ENCODE results near the gene WDR17. TPM values are rescaled to one million over a fixed set of nuclear protein-coding genes. Genes with fewer than 3 reads are reported as not detected.
A peak's percentile ranks its signal among the peaks of the same experiment; 100 is the strongest.
"Not testable (repeated sequence)": the region's sequence is repeated elsewhere in the genome, so short reads cannot be mapped to it uniquely, and the experiment has no call there.

Gene WDR17
- total RNA-seq, 2 donors from 2014 or later: 0.89 to 1.1 TPM

GRCh38 chr4:176186067-176186466 lies 120.4 kb downstream of the WDR17 start:
- DNase-seq (no peak), ATAC-seq (no peak)
- intact Hi-C loops (cut with DNase I, micrococcal nuclease): no loop called here

GRCh38 chr4:176186671-176187395 lies 121.2 kb downstream of the WDR17 start:
- DNase-seq (no peak), ATAC-seq (no peak)
- intact Hi-C loops (cut with DNase I, micrococcal nuclease): no loop called here

GRCh38 chr4:176187624-176188023 lies 122.0 kb downstream of the WDR17 start:
- no peak for ATAC-seq
- no peak for DNase-seq
- intact Hi-C loops (cut with DNase I, micrococcal nuclease): no loop called here

- intact Hi-C loops (cut with DNase I, micrococcal nuclease): no loop called here
- DNase-seq (no peak), ATAC-seq (no peak)
Observed at GRCh38 chr4:176188654-176189053, 123.0 kb downstream of the WDR17 start.

- no peak for ATAC-seq
- no peak for DNase-seq
- intact Hi-C loops (cut with DNase I, micrococcal nuclease): no loop called here
Observed at GRCh38 chr4:176189891-176190795, 124.5 kb downstream of the WDR17 start.

GRCh38 chr4:176191974-176192373 lies 126.3 kb downstream of the WDR17 start:
- ATAC-seq: no peak
- no peak for DNase-seq
- intact Hi-C loops (cut with DNase I, micrococcal nuclease): no loop called here

- ATAC-seq (no peak), DNase-seq (no peak)
- intact Hi-C loops (cut with DNase I, micrococcal nuclease): no loop called here
Observed at GRCh38 chr4:176193126-176193525, 127.5 kb downstream of the WDR17 start.

GRCh38 chr4:176193938-176194337 lies 128.3 kb downstream of the WDR17 start:
- no peak for ATAC-seq
- intact Hi-C loops (cut with DNase I, micrococcal nuclease): no loop called here
- DNase-seq: no peak

- DNase-seq (peak; percentile 95 to 98), ATAC-seq (peak; percentile 100)
- intact Hi-C loops (cut with DNase I, micrococcal nuclease): no loop called here
Observed at GRCh38 chr4:176195184-176195978, 129.7 kb downstream of the WDR17 start, which contains the start of gene SPATA4. TSS of gene SPATA4 (minus strand) at chr4:176195585. CDS start at chr4:176195562, 23 bp downstream.

GRCh38 chr4:176198316-176198903 lies 132.8 kb downstream of the WDR17 start:
- ATAC-seq (peak; percentile 49), DNase-seq (peak in 1 of 2 donors; percentile 10)
- intact Hi-C loops (cut with DNase I, micrococcal nuclease): no loop called here

- no peak for ATAC-seq
Observed at GRCh38 chr4:176205299-176205698, 139.7 kb downstream of the WDR17 start.

GRCh38 chr4:176207839-176208238 lies 142.2 kb downstream of the WDR17 start:
- DNase-seq (peak in 1 of 2 donors; percentile 7), ATAC-seq (peak; percentile 96)
- intact Hi-C loops (cut with DNase I, micrococcal nuclease): no loop called here

More at GRCh38 chr4:176205299-176205698, 139.7 kb downstream of the WDR17 start:
- intact Hi-C loops (cut with DNase I, micrococcal nuclease): no loop called here
- no peak for DNase-seq

- DNase-seq (no peak), ATAC-seq (no peak)
- intact Hi-C loops (cut with DNase I, micrococcal nuclease): no loop called here
Observed at GRCh38 chr4:176209535-176209934, 143.9 kb downstream of the WDR17 start.

GRCh38 chr4:176210101-176210500 lies 144.5 kb downstream of the WDR17 start:
- ATAC-seq: no peak
- intact Hi-C loops (cut with DNase I, micrococcal nuclease): no loop called here
- DNase-seq: no peak

- no peak for DNase-seq
- intact Hi-C loops (cut with DNase I, micrococcal nuclease): no loop called here
- no peak for ATAC-seq
Observed at GRCh38 chr4:176210579-176211296, 145.1 kb downstream of the WDR17 start.

GRCh38 chr4:176212351-176212750 lies 146.7 kb downstream of the WDR17 start:
- DNase-seq; intact Hi-C loops (cut with DNase I, micrococcal nuclease): not testable (repeated sequence)

GRCh38 chr4:176217510-176217909 lies 151.9 kb downstream of the WDR17 start:
- intact Hi-C loops (cut with DNase I, micrococcal nuclease): no loop called here
- no peak for DNase-seq
- ATAC-seq: no peak

More at GRCh38 chr4:176212351-176212750, 146.7 kb downstream of the WDR17 start:
- ATAC-seq: not testable (repeated sequence)

- no peak for ATAC-seq
- intact Hi-C loops (cut with DNase I, micrococcal nuclease): no loop called here
- no peak for DNase-seq
Observed at GRCh38 chr4:176222149-176222548, 156.5 kb downstream of the WDR17 start.

All from left colon (tissue), 2 donors.